HL-60 (cell line): ENCODE results near the gene ADGRG1.

ENCODE experiments used
- GABPA ChIP-seq: IDR thresholded peaks from 2 replicates; pipeline ENCODE4 v1.6.1; 2012; ENCODE audit warnings: low read depth
- POLR2AphosphoS5 ChIP-seq: IDR thresholded peaks from 2 replicates; pipeline ENCODE4 v1.6.1; 2012; ENCODE audit warnings: low read depth
- REST ChIP-seq: IDR thresholded peaks from 2 replicates; pipeline ENCODE4 v1.6.1; 2012; ENCODE audit warnings: low read depth; ENCODE audit not compliant: insufficient replicate concordance
- TF ChIP-seq, protein P1 (sequence below): IDR thresholded peaks from one replicate; pipeline ENCODE4 v1.5.1; 2011; ENCODE audit warnings: low read length, control low read depth, inconsistent platforms; ENCODE audit not compliant: insufficient read depth

GRCh38 chr16:57609541-57610401 is 18.7 kb upstream of the ADGRG1 start:
- TF ChIP-seq, protein P1, sequence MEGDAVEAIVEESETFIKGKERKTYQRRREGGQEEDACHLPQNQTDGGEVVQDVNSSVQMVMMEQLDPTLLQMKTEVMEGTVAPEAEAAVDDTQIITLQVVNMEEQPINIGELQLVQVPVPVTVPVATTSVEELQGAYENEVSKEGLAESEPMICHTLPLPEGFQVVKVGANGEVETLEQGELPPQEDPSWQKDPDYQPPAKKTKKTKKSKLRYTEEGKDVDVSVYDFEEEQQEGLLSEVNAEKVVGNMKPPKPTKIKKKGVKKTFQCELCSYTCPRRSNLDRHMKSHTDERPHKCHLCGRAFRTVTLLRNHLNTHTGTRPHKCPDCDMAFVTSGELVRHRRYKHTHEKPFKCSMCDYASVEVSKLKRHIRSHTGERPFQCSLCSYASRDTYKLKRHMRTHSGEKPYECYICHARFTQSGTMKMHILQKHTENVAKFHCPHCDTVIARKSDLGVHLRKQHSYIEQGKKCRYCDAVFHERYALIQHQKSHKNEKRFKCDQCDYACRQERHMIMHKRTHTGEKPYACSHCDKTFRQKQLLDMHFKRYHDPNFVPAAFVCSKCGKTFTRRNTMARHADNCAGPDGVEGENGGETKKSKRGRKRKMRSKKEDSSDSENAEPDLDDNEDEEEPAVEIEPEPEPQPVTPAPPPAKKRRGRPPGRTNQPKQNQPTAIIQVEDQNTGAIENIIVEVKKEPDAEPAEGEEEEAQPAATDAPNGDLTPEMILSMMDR = no peak
- TF ChIP-seq REST (no peak), POLR2AphosphoS5 (no peak), GABPA (no peak)
